ENCODE measurements around the gene DIP2B. TPM values are rescaled to one million over a fixed set of nuclear protein-coding genes. Genes with fewer than 3 reads are reported as not detected.

DIP2B gene
- total RNA-seq, 5 donors from 2014 or later (not counting 1 experiment from before 2014, with no cell fraction given): 27.5 to 46.0 (median 29.6) TPM

GRCh38 chr12:50613463-50613862, 108.7 kb downstream of the DIP2B start:
- ChIA-PET POLR2A (no interaction called here), CTCF (interaction anchor here in 1 of 2 donors (0.6 kb wide), 1 partner anchor 631 kb away, joined by 5 read pairs; no protein-coding TSS in a partner anchor)
- Histone ChIP-seq H3K9me3 (no peaks in the 10 kb centered on the region), H3K4me1 (ENCODE audit: control insufficient read depth in 1 of 2, extremely low read depth in 1 of 2, insufficient read depth in 2 of 2, low read length in 2 of 2) (no peaks in the 10 kb centered on the region), H3K27ac (ENCODE audit: low read length) (no peak overlapping the region), H3K36me3 (ENCODE audit: control insufficient read depth in 2 of 2, extremely low read depth in 1 of 2, insufficient read depth in 1 of 2, low read length in 1 of 2) (peaks cover 0 to 3% of the 10 kb centered on the region in 2 donors), H3K4me3 (ENCODE audit: control insufficient read depth in 1 of 2, extremely low read depth in 1 of 2, low read length in 1 of 2) (no peak overlapping the region), H3K27me3 (replicated peaks in 1 of 2; ENCODE audit: control insufficient read depth in 2 of 2, extremely low read depth in 1 of 2, insufficient read depth in 2 of 2, low read length in 1 of 2) (no peaks in the 10 kb centered on the region)
- H3K27me3 Mint-ChIP-seq: no peaks in the 10 kb centered on the region
- H3K27ac Mint-ChIP-seq: no peak overlapping the region
- no peaks in the 10 kb centered on the region for H3K9me3 Mint-ChIP-seq
- ATAC-seq (replicated peaks in 1 of 4): no peak
- no peak for DNase-seq
- peaks cover 26 to 43% (median 31%) of the 10 kb centered on the region in 3 donors for H3K4me1 Mint-ChIP-seq
- peaks cover 7% of the 10 kb centered on the region for H3K36me3 Mint-ChIP-seq
- H3K4me3 Mint-ChIP-seq: no peak overlapping the region
- WGBS (ENCODE audit: insufficient coverage): no CpG with 5 or more reads among the region's 4 CpGs

GRCh38 chr12:50614167-50614759, 109.5 kb downstream of the DIP2B start:
- CTCF ChIA-PET: no interaction called here
- Histone ChIP-seq H3K36me3 (ENCODE audit: control insufficient read depth in 2 of 2, extremely low read depth in 1 of 2, insufficient read depth in 1 of 2, low read length in 1 of 2) (peaks cover 0 to 3% of the 10 kb centered on the region in 2 donors), H3K4me1 (ENCODE audit: control insufficient read depth in 1 of 2, extremely low read depth in 1 of 2, insufficient read depth in 2 of 2, low read length in 2 of 2) (no peaks in the 10 kb centered on the region), H3K9me3 (no peaks in the 10 kb centered on the region), H3K4me3 (ENCODE audit: control insufficient read depth in 1 of 2, extremely low read depth in 1 of 2, low read length in 1 of 2) (no peak overlapping the region), H3K27ac (ENCODE audit: low read length) (no peak overlapping the region), H3K27me3 (replicated peaks in 1 of 2; ENCODE audit: control insufficient read depth in 2 of 2, extremely low read depth in 1 of 2, insufficient read depth in 2 of 2, low read length in 1 of 2) (no peaks in the 10 kb centered on the region)
- Mint-ChIP-seq H3K36me3 (peaks cover 7% of the 10 kb centered on the region), H3K27ac (no peak overlapping the region), H3K27me3 (no peaks in the 10 kb centered on the region), H3K4me3 (no peak overlapping the region), H3K4me1 (peaks cover 32 to 50% (median 37%) of the 10 kb centered on the region in 3 donors), H3K9me3 (no peaks in the 10 kb centered on the region)
- 100% methylated on average over 1 of the region's 4 CpGs for WGBS (ENCODE audit: insufficient coverage)
- ATAC-seq (replicated peaks in 1 of 4) (no peak), DNase-seq (no peak)
- POLR2A ChIA-PET: no interaction called here

GRCh38 chr12:50615145-50615906, 110.5 kb downstream of the DIP2B start:
- POLR2A ChIA-PET: no interaction called here
- Histone ChIP-seq H3K27ac (ENCODE audit: low read length) (no peak overlapping the region), H3K4me1 (ENCODE audit: control insufficient read depth in 1 of 2, extremely low read depth in 1 of 2, insufficient read depth in 2 of 2, low read length in 2 of 2) (peaks cover 0 to 6% of the 10 kb centered on the region in 2 experiments), H3K36me3 (ENCODE audit: control insufficient read depth in 2 of 2, extremely low read depth in 1 of 2, insufficient read depth in 1 of 2, low read length in 1 of 2) (peaks cover 0 to 3% of the 10 kb centered on the region in 2 donors), H3K9me3 (no peaks in the 10 kb centered on the region), H3K4me3 (ENCODE audit: control insufficient read depth in 1 of 2, extremely low read depth in 1 of 2, low read length in 1 of 2) (no peak overlapping the region), H3K27me3 (replicated peaks in 1 of 2; ENCODE audit: control insufficient read depth in 2 of 2, extremely low read depth in 1 of 2, insufficient read depth in 2 of 2, low read length in 1 of 2) (no peaks in the 10 kb centered on the region)
- no peak for ATAC-seq (replicated peaks in 1 of 4)
- Mint-ChIP-seq H3K27ac (no peak overlapping the region), H3K4me1 (peaks cover 37 to 52% (median 44%) of the 10 kb centered on the region in 3 donors), H3K27me3 (no peaks in the 10 kb centered on the region), H3K9me3 (no peaks in the 10 kb centered on the region), H3K36me3 (peaks cover 7% of the 10 kb centered on the region), H3K4me3 (no peak overlapping the region)
- CTCF ChIA-PET: no interaction called here
- 100% methylated on average over 3 of the region's 7 CpGs for WGBS (ENCODE audit: insufficient coverage)
- DNase-seq: no peak

GRCh38 chr12:50615907-50616296, 111.1 kb downstream of the DIP2B start:
- WGBS (ENCODE audit: insufficient coverage): 100% methylated on average over 1 of the region's 1 CpG

GRCh38 chr12:50617657-50618056, 112.9 kb downstream of the DIP2B start:
- Histone ChIP-seq H3K27me3 (replicated peaks in 1 of 2; ENCODE audit: control insufficient read depth in 2 of 2, extremely low read depth in 1 of 2, insufficient read depth in 2 of 2, low read length in 1 of 2) (no peaks in the 10 kb centered on the region), H3K4me3 (ENCODE audit: control insufficient read depth in 1 of 2, extremely low read depth in 1 of 2, low read length in 1 of 2) (no peak overlapping the region), H3K9me3 (no peaks in the 10 kb centered on the region), H3K4me1 (ENCODE audit: control insufficient read depth in 1 of 2, extremely low read depth in 1 of 2, insufficient read depth in 2 of 2, low read length in 2 of 2) (peaks cover 5 to 7% of the 10 kb centered on the region in 2 experiments), H3K36me3 (ENCODE audit: control insufficient read depth in 2 of 2, extremely low read depth in 1 of 2, insufficient read depth in 1 of 2, low read length in 1 of 2) (no peaks in the 10 kb centered on the region), H3K27ac (ENCODE audit: low read length) (no peak overlapping the region)
- POLR2A ChIA-PET: interaction anchor here (0.7 to 1.5 kb wide), 2 partner anchors 11 to 97 kb away, joined by 7 read pairs; no protein-coding TSS in a partner anchor
- no peak overlapping the region for H3K27ac Mint-ChIP-seq
- no peak overlapping the region for H3K4me3 Mint-ChIP-seq
- DNase-seq (no peak), ATAC-seq (replicated peaks in 1 of 4) (no peak)
- H3K27me3 Mint-ChIP-seq: no peaks in the 10 kb centered on the region
- H3K4me1 Mint-ChIP-seq: peaks cover 53 to 66% (median 60%) of the 10 kb centered on the region in 3 donors
- WGBS (ENCODE audit: insufficient coverage): no CpG with 5 or more reads among the region's 2 CpGs
- CTCF ChIA-PET: no interaction called here
- H3K9me3 Mint-ChIP-seq: no peaks in the 10 kb centered on the region
- no peaks in the 10 kb centered on the region for H3K36me3 Mint-ChIP-seq

More at GRCh38 chr12:50615907-50616296, 111.1 kb downstream of the DIP2B start:
- POLR2A ChIA-PET: interaction anchor here in 1 of 2 donors (1.5 kb wide), 1 partner anchor 9 kb away, joined by 7 read pairs; no protein-coding TSS in a partner anchor
- peaks cover 0 to 3% of the 10 kb centered on the region in 2 donors for H3K36me3 ChIP-seq (ENCODE audit: control insufficient read depth in 2 of 2, extremely low read depth in 1 of 2, insufficient read depth in 1 of 2, low read length in 1 of 2)
- H3K27me3 ChIP-seq (replicated peaks in 1 of 2; ENCODE audit: control insufficient read depth in 2 of 2, extremely low read depth in 1 of 2, insufficient read depth in 2 of 2, low read length in 1 of 2): no peaks in the 10 kb centered on the region
- Mint-ChIP-seq H3K4me1 (peaks cover 43 to 58% (median 50%) of the 10 kb centered on the region in 3 donors), H3K36me3 (peaks cover 7% of the 10 kb centered on the region), H3K27me3 (no peaks in the 10 kb centered on the region), H3K4me3 (no peak overlapping the region), H3K27ac (no peak overlapping the region), H3K9me3 (no peaks in the 10 kb centered on the region)
- CTCF ChIA-PET: interaction anchor here in 1 of 2 donors (0.5 to 0.9 kb wide), 3 partner anchors 13 to 1258 kb away, joined by 3 to 4 read pairs (median 3); no protein-coding TSS in a partner anchor
- no peak overlapping the region for H3K27ac ChIP-seq (ENCODE audit: low read length)
- ATAC-seq (replicated peaks in 1 of 4): no peak
- no peaks in the 10 kb centered on the region for H3K9me3 ChIP-seq
- DNase-seq: no peak
- H3K4me1 ChIP-seq (ENCODE audit: control insufficient read depth in 1 of 2, extremely low read depth in 1 of 2, insufficient read depth in 2 of 2, low read length in 2 of 2): peaks cover under 1 to 7% of the 10 kb centered on the region in 2 experiments
- H3K4me3 ChIP-seq (ENCODE audit: control insufficient read depth in 1 of 2, extremely low read depth in 1 of 2, low read length in 1 of 2): no peak overlapping the region

GRCh38 chr12:50618864-50619609, 114.3 kb downstream of the DIP2B start:
- H3K36me3 Mint-ChIP-seq: no peaks in the 10 kb centered on the region
- ATAC-seq (replicated peaks in 1 of 4): no peak
- H3K27ac Mint-ChIP-seq: peak overlapping the region in 1 of 2 donors; percentile 27
- Histone ChIP-seq H3K9me3 (no peaks in the 10 kb centered on the region), H3K4me1 (ENCODE audit: control insufficient read depth in 1 of 2, extremely low read depth in 1 of 2, insufficient read depth in 2 of 2, low read length in 2 of 2) (peaks cover 7 to 8% of the 10 kb centered on the region in 2 experiments), H3K36me3 (ENCODE audit: control insufficient read depth in 2 of 2, extremely low read depth in 1 of 2, insufficient read depth in 1 of 2, low read length in 1 of 2) (no peaks in the 10 kb centered on the region), H3K27me3 (replicated peaks in 1 of 2; ENCODE audit: control insufficient read depth in 2 of 2, extremely low read depth in 1 of 2, insufficient read depth in 2 of 2, low read length in 1 of 2) (no peaks in the 10 kb centered on the region), H3K27ac (ENCODE audit: low read length) (no peak overlapping the region), H3K4me3 (ENCODE audit: control insufficient read depth in 1 of 2, extremely low read depth in 1 of 2, low read length in 1 of 2) (no peak overlapping the region)
- 95% methylated on average over 4 of the region's 7 CpGs for WGBS (ENCODE audit: insufficient coverage)
- H3K9me3 Mint-ChIP-seq: no peaks in the 10 kb centered on the region
- no peaks in the 10 kb centered on the region for H3K27me3 Mint-ChIP-seq
- no peak overlapping the region for H3K4me3 Mint-ChIP-seq
- no peak for DNase-seq
- ChIA-PET CTCF (no interaction called here), POLR2A (no interaction called here)
- H3K4me1 Mint-ChIP-seq: peaks cover 62 to 76% (median 70%) of the 10 kb centered on the region in 3 donors
